B cell (primary cell): ENCODE data around the gene HSBP1L1.

Experiments
- EZH2 ChIP-seq: IDR thresholded peaks from 2 replicates; pipeline ENCODE4 v1.6.1; 2012; ENCODE audit warnings: borderline replicate concordance, low read depth, mild to moderate bottlenecking, moderate library complexity, low read length; ENCODE audit not compliant: insufficient read depth, poor library complexity, severe bottlenecking
- TF ChIP-seq, protein P1 (sequence below): fragments of 200-600 bp; IDR thresholded peaks from one replicate; pipeline ENCODE4 v1.8.0; 2022; ENCODE audit warnings: antibody characterized with exemption, mild to moderate bottlenecking

DNA sequence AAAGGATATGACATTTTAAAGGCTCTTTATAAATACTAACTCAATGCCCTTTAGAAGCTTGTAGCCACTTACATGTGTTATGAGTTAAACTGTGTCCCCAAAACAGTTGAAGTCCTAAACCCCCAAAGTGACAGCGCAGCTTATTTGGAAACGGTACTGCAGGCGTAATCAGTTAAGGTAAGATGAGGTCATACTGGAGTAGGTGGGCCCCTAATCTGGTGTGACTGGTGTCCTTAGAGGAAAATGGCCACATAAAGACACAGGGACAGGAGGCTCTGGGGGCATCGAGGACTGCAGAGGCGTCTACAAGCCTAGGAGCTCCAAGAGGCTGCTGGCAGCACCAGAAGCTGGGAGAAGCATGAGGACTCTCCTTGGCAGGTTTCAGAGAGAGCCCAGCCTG lies 15.4 kb downstream of the HSBP1L1 start:
- TF ChIP-seq, protein P1, sequence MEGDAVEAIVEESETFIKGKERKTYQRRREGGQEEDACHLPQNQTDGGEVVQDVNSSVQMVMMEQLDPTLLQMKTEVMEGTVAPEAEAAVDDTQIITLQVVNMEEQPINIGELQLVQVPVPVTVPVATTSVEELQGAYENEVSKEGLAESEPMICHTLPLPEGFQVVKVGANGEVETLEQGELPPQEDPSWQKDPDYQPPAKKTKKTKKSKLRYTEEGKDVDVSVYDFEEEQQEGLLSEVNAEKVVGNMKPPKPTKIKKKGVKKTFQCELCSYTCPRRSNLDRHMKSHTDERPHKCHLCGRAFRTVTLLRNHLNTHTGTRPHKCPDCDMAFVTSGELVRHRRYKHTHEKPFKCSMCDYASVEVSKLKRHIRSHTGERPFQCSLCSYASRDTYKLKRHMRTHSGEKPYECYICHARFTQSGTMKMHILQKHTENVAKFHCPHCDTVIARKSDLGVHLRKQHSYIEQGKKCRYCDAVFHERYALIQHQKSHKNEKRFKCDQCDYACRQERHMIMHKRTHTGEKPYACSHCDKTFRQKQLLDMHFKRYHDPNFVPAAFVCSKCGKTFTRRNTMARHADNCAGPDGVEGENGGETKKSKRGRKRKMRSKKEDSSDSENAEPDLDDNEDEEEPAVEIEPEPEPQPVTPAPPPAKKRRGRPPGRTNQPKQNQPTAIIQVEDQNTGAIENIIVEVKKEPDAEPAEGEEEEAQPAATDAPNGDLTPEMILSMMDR, result no peak
- no peak for TF ChIP-seq EZH2
